B cell (primary cell): Measurements from ENCODE around the gene CRYBA2.

Source experiments
- CTCF ChIP-seq: fragments of 200-600 bp; IDR thresholded peaks from one replicate; pipeline ENCODE4 v1.8.0; 2022; ENCODE audit warnings: antibody characterized with exemption, mild to moderate bottlenecking
- EZH2 ChIP-seq: IDR thresholded peaks from 2 replicates; pipeline ENCODE4 v1.6.1; 2012; ENCODE audit warnings: borderline replicate concordance, low read depth, mild to moderate bottlenecking, moderate library complexity, low read length; ENCODE audit not compliant: insufficient read depth, poor library complexity, severe bottlenecking

- no peak for TF ChIP-seq CTCF
- TF ChIP-seq EZH2 = no peak
Measured at GRCh38 chr2:218982586-218983262, 10.5 kb downstream of the CRYBA2 start.
